Uterus (tissue), 2 donors: Measurements from ENCODE around the gene SMTNL1.
A peak's percentile ranks its signal among the peaks of the same experiment; 100 is the strongest.

ENCODE experiments used
- POLR2A ChIP-seq, 2 donors: fragments of 450-650 bp; IDR thresholded peaks; one replicate each; pipeline ENCODE4 v1.6.1; 2016; ENCODE audit warnings: antibody characterized with exemption in 2 of 2, mild to moderate bottlenecking in 1 of 2, moderate library complexity in 1 of 2
- TF ChIP-seq, protein P1 (sequence below), 4 experiments: fragments of 200-600 bp in 2 of 4; fragments of 450-650 bp in 2 of 4; sonication (generic) in 2 of 4; IDR thresholded peaks; one replicate each; pipeline ENCODE4 v1.5.1; 2016 to 2019; ENCODE audit warnings: antibody characterized with exemption in 4 of 4, mild to moderate bottlenecking in 2 of 4, moderate library complexity in 1 of 4

DNA sequence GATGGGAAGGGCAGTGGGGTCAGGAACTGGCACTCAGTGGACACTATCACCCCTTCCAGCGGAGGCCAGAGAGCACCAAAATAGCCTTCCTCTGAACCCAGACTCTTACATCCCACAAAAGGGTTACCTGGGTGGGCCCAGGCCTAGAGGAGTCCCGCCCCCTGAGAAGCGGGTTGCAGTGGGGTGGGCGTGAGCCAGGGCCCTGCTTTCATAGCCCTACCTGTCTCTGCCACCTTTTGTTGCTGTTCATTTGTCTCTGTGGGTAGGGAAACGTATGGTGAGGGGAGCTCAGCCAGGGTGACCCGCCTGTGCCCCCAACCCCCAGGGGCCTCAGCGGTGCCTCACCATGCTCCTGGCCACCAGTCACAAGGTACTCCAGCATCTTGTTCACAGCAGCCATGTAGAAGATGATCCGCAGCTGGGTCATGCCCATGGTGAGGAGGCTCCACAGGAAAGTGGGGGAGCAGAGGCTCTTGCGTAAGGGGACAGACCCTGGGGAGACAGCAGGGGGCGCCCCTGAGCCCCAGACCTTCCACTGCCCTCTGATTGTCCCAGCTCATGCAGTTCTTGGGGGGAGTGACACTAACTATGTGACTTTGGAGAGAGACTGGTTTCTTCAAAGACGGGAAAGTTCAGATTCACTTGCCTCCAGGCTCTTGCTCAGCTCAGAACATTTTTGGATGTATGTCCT, 45.9 kb upstream of the SMTNL1 start:
- TF ChIP-seq, protein P1, sequence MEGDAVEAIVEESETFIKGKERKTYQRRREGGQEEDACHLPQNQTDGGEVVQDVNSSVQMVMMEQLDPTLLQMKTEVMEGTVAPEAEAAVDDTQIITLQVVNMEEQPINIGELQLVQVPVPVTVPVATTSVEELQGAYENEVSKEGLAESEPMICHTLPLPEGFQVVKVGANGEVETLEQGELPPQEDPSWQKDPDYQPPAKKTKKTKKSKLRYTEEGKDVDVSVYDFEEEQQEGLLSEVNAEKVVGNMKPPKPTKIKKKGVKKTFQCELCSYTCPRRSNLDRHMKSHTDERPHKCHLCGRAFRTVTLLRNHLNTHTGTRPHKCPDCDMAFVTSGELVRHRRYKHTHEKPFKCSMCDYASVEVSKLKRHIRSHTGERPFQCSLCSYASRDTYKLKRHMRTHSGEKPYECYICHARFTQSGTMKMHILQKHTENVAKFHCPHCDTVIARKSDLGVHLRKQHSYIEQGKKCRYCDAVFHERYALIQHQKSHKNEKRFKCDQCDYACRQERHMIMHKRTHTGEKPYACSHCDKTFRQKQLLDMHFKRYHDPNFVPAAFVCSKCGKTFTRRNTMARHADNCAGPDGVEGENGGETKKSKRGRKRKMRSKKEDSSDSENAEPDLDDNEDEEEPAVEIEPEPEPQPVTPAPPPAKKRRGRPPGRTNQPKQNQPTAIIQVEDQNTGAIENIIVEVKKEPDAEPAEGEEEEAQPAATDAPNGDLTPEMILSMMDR (IDR thresholded peaks at IDR 0.05) = peak in 3 of 4 experiments; percentile 19 to 43 (median 21)
- TF ChIP-seq POLR2A (IDR thresholded peaks at IDR 0.05) = no peak
